ENCODE results near the gene PRF1.

- TF ChIP-seq CTCF (IDR thresholded peaks at IDR 0.05) (no peak), POLR2A (IDR thresholded peaks at IDR 0.05) (no peak)
Measured at GRCh38 chr10:70622541-70622940, 20.0 kb upstream of the PRF1 start.

All from thyroid gland (tissue), 4 donors.